MM.1S (cell line): ENCODE measurements around the gene KIZ.

Experiments
- DNase-seq: peaks from one replicate; pipeline ENCODE4 v3.0.0-alpha.2; 2015
- H2AFZ ChIP-seq: fragments of 300-600 bp; sonication (generic); 2 replicates; pipeline ENCODE4 v1.6.0; 2016; ENCODE audit warnings: antibody characterized with exemption, low read length
- H3F3A ChIP-seq: fragments of 300-600 bp; sonication (generic); 2 replicates; pipeline ENCODE4 v1.6.1; 2016; ENCODE audit warnings: mild to moderate bottlenecking, antibody characterized with exemption, low read length, moderate library complexity, mixed read lengths; ENCODE audit not compliant: insufficient read depth
- H3K27ac ChIP-seq: fragments of 300-600 bp; sonication (generic); 2 replicates; pipeline ENCODE4 v1.5.1; 2016; ENCODE audit warnings: mild to moderate bottlenecking, low read length
- H3K27me3 ChIP-seq: fragments of 300-600 bp; sonication (generic); replicated peaks from 2 replicates; pipeline ENCODE4 v1.6.0; 2016; ENCODE audit warnings: low read length; ENCODE audit not compliant: insufficient read depth
- H3K36me3 ChIP-seq: fragments of 300-600 bp; sonication (generic); replicated peaks from 2 replicates; pipeline ENCODE4 v1.6.1; 2016; ENCODE audit warnings: mild to moderate bottlenecking, low read length, mixed read lengths; ENCODE audit not compliant: insufficient read depth
- H3K4me1 ChIP-seq: fragments of 300-600 bp; sonication (generic); 2 replicates; pipeline ENCODE4 v1.6.1; 2016; ENCODE audit warnings: low read length, mixed read lengths
- H3K4me2 ChIP-seq: fragments of 300-600 bp; sonication (generic); 2 replicates; pipeline ENCODE4 v1.6.0; 2016; ENCODE audit warnings: low read depth, low read length
- H3K4me3 ChIP-seq: fragments of 300-600 bp; sonication (generic); 2 replicates; pipeline ENCODE4 v1.5.1; 2016; ENCODE audit warnings: low read length, mixed read lengths
- H3K79me2 ChIP-seq: fragments of 300-600 bp; sonication (generic); 2 replicates; pipeline ENCODE4 v1.6.1; 2016; ENCODE audit warnings: mixed run types, low read length, mixed read lengths
- H3K9ac ChIP-seq: fragments of 300-600 bp; sonication (generic); 2 replicates; pipeline ENCODE4 v1.6.1; 2016; ENCODE audit warnings: low read length, mixed read lengths
- H3K9me2 ChIP-seq: fragments of 300-600 bp; sonication (generic); replicated peaks from 2 replicates; pipeline ENCODE4 v1.6.1; 2016; ENCODE audit warnings: mild to moderate bottlenecking, low read length, mixed read lengths; ENCODE audit not compliant: insufficient read depth
- H3K9me3 ChIP-seq: fragments of 300-600 bp; sonication (generic); replicated peaks from 2 replicates; pipeline ENCODE4 v1.6.1; 2016; ENCODE audit warnings: mild to moderate bottlenecking, low read length, mixed read lengths; ENCODE audit not compliant: insufficient read depth
- H4K20me1 ChIP-seq: fragments of 300-600 bp; sonication (generic); 2 replicates; pipeline ENCODE4 v1.6.1; 2016; ENCODE audit warnings: mild to moderate bottlenecking, low read length, moderate library complexity, mixed read lengths; ENCODE audit not compliant: insufficient read depth
- EZH2 ChIP-seq: fragments of 300-600 bp; sonication (generic); optimal IDR thresholded peaks from 2 replicates; pipeline ENCODE3; 2017; ENCODE audit warnings: low read depth, mild to moderate bottlenecking, antibody characterized with exemption, low read length, mixed read lengths
- EZH2phosphoT487 ChIP-seq: fragments of 300-600 bp; sonication (generic); IDR thresholded peaks from 2 replicates; pipeline ENCODE4 v1.6.1; 2018; ENCODE audit warnings: antibody characterized with exemption, low read length
- TF ChIP-seq, protein P1 (sequence below): fragments of 300-600 bp; sonication (generic); IDR thresholded peaks from 2 replicates; pipeline ENCODE4 v1.5.1; 2016; ENCODE audit warnings: antibody characterized with exemption, low read length, mixed read lengths

Gene KIZ

GRCh38 chr20:21251278-21251677 is 125.4 kb downstream of the KIZ start:
- Histone ChIP-seq H3K9me2 (no peaks in the 10 kb centered on the region), H3K27me3 (no peaks in the 10 kb centered on the region), H3F3A (no peaks in the 10 kb centered on the region), H3K4me2 (no peak overlapping the region), H4K20me1 (no peaks in the 10 kb centered on the region), H3K9ac (no peak overlapping the region), H3K27ac (no peak overlapping the region), H3K4me3 (no peak overlapping the region), H3K9me3 (no peaks in the 10 kb centered on the region), H3K79me2 (no peaks in the 10 kb centered on the region), H3K36me3 (no peaks in the 10 kb centered on the region), H3K4me1 (no peaks in the 10 kb centered on the region), H2AFZ (no peak overlapping the region)
- TF ChIP-seq, protein P1, sequence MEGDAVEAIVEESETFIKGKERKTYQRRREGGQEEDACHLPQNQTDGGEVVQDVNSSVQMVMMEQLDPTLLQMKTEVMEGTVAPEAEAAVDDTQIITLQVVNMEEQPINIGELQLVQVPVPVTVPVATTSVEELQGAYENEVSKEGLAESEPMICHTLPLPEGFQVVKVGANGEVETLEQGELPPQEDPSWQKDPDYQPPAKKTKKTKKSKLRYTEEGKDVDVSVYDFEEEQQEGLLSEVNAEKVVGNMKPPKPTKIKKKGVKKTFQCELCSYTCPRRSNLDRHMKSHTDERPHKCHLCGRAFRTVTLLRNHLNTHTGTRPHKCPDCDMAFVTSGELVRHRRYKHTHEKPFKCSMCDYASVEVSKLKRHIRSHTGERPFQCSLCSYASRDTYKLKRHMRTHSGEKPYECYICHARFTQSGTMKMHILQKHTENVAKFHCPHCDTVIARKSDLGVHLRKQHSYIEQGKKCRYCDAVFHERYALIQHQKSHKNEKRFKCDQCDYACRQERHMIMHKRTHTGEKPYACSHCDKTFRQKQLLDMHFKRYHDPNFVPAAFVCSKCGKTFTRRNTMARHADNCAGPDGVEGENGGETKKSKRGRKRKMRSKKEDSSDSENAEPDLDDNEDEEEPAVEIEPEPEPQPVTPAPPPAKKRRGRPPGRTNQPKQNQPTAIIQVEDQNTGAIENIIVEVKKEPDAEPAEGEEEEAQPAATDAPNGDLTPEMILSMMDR, result no peak
- TF ChIP-seq EZH2phosphoT487 (no peak), EZH2 (no peak)
- DNase-seq, result no peak

- H3K27me3 ChIP-seq, result no peaks in the 10 kb centered on the region
- no peak overlapping the region for H3K27ac ChIP-seq
- H3K4me3 ChIP-seq, result no peak overlapping the region
- no peaks in the 10 kb centered on the region for H3K4me1 ChIP-seq
- no peaks in the 10 kb centered on the region for H3K9me2 ChIP-seq
- no peaks in the 10 kb centered on the region for H3K36me3 ChIP-seq
- no peak overlapping the region for H3K4me2 ChIP-seq
- no peak overlapping the region for H2AFZ ChIP-seq
- H3K9me3 ChIP-seq, result no peaks in the 10 kb centered on the region
- no peaks in the 10 kb centered on the region for H3F3A ChIP-seq
- H3K9ac ChIP-seq, result no peak overlapping the region
- no peak for TF ChIP-seq EZH2
- TF ChIP-seq EZH2phosphoT487, result no peak
- H3K79me2 ChIP-seq, result no peaks in the 10 kb centered on the region
- no peak for DNase-seq
- no peaks in the 10 kb centered on the region for H4K20me1 ChIP-seq
Observed at GRCh38 chr20:21257192-21257591, 131.3 kb downstream of the KIZ start.

- H3K9me2 ChIP-seq, result no peaks in the 10 kb centered on the region
Observed at GRCh38 chr20:21258411-21258810, 132.5 kb downstream of the KIZ start.

GRCh38 chr20:21259346-21259745 is 133.5 kb downstream of the KIZ start:
- H3K4me2 ChIP-seq, result no peak overlapping the region
- no peaks in the 10 kb centered on the region for H4K20me1 ChIP-seq
- H3K4me3 ChIP-seq, result no peak overlapping the region
- H3F3A ChIP-seq, result no peaks in the 10 kb centered on the region
- no peak overlapping the region for H2AFZ ChIP-seq
- H3K9me2 ChIP-seq, result no peaks in the 10 kb centered on the region
- no peak overlapping the region for H3K9ac ChIP-seq
- no peak for DNase-seq
- H3K27me3 ChIP-seq, result no peaks in the 10 kb centered on the region
- H3K79me2 ChIP-seq, result no peaks in the 10 kb centered on the region
- H3K4me1 ChIP-seq, result no peaks in the 10 kb centered on the region
- H3K9me3 ChIP-seq, result no peaks in the 10 kb centered on the region
- no peak overlapping the region for H3K27ac ChIP-seq
- TF ChIP-seq EZH2phosphoT487, result no peak
- TF ChIP-seq, protein P1, result no peak
- TF ChIP-seq EZH2, result no peak
- H3K36me3 ChIP-seq, result no peaks in the 10 kb centered on the region

More at GRCh38 chr20:21258411-21258810, 132.5 kb downstream of the KIZ start:
- no peak overlapping the region for H3K9ac ChIP-seq
- no peaks in the 10 kb centered on the region for H3K4me1 ChIP-seq
- H2AFZ ChIP-seq, result no peak overlapping the region
- H3F3A ChIP-seq, result no peaks in the 10 kb centered on the region
- no peak overlapping the region for H3K4me3 ChIP-seq
- H4K20me1 ChIP-seq, result no peaks in the 10 kb centered on the region
- no peaks in the 10 kb centered on the region for H3K79me2 ChIP-seq
- H3K9me3 ChIP-seq, result no peaks in the 10 kb centered on the region
- H3K36me3 ChIP-seq, result no peaks in the 10 kb centered on the region
- no peak overlapping the region for H3K27ac ChIP-seq
- H3K4me2 ChIP-seq, result no peak overlapping the region
- H3K27me3 ChIP-seq, result no peaks in the 10 kb centered on the region
- TF ChIP-seq EZH2phosphoT487 (no peak), EZH2 (no peak)
- TF ChIP-seq, protein P1, result no peak
- DNase-seq, result no peak
